Measurements from ENCODE around the gene ELF3. TPM values are rescaled to one million over a fixed set of nuclear protein-coding genes. Genes with fewer than 3 reads are reported as not detected.

Gene ELF3
- total and polyA plus RNA-seq, 2 of the 13 experiments (the other 11 are each of a cell fraction or from before 2014, with no cell fraction given), result 11.5 to 55.1 TPM

DNA sequence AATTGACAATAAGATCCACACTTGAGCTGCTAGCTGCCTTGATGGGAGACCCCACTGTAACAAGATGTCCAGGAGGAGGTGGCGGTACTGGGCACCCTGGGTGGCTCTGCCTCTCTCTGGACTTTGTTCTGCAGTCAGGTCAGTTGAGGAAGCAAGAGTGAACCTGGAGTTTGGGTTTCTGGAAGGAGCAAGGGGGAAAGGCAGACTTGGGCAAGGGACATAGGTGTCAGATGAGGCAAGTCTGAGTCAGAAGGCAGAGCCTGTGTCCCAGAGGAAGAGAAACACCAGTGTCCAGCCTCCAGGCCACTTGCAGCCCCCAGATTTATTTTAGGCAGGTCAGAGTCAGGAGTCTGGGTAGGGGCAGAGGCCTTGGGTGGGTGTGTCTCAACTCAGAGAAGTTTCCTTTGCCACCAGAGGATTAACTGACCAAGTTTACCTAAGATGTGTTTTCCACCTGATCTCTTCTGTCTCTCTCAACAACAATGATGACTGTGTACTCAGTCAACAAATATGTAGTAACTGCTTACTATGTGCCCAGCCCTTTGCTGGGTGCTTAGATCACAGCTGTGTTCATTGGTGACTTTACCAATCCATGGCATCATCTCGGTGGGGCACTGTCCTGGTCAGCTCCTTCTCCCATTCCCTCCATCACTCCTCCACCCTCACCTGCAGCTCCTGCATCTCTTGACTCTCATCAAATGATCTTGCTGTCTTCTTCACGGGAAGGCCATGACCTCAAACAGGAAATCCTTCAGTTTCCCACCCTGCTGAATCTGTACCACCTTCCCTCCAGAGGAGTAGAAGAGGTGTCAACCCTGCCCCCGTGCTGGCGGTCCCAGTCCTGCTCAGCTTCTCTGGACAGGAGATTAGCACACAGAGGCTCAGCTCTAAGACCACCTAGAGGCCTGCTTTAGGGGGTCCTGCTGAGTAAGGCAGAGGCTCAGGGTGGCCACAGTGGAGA lies 36.6 kb downstream of the ELF3 start (continued):
- TF ChIP-seq HNF4G (IDR thresholded peaks at IDR 0.05; ENCODE audit: borderline replicate concordance, low read depth, low read length), result no peak
- no peak for TF ChIP-seq HNF4G (CRISPR knock-in tag; IDR thresholded peaks at IDR 0.05; ENCODE audit: borderline replicate concordance, low read depth)
- peak; percentile 54; the same call in 1 of the 2 replicates for TF ChIP-seq IRF2 (CRISPR knock-in tag; IDR thresholded peaks at IDR 0.05)
- no peak for TF ChIP-seq DPF2 (CRISPR knock-in tag; IDR thresholded peaks at IDR 0.05; ENCODE audit: borderline replicate concordance, low read depth)
- TF ChIP-seq, protein P1, sequence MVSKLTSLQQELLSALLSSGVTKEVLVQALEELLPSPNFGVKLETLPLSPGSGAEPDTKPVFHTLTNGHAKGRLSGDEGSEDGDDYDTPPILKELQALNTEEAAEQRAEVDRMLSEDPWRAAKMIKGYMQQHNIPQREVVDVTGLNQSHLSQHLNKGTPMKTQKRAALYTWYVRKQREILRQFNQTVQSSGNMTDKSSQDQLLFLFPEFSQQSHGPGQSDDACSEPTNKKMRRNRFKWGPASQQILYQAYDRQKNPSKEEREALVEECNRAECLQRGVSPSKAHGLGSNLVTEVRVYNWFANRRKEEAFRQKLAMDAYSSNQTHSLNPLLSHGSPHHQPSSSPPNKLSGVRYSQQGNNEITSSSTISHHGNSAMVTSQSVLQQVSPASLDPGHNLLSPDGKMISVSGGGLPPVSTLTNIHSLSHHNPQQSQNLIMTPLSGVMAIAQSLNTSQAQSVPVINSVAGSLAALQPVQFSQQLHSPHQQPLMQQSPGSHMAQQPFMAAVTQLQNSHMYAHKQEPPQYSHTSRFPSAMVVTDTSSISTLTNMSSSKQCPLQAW (CRISPR knock-in tag; IDR thresholded peaks at IDR 0.05), result no peak
- TF ChIP-seq, protein P2, sequence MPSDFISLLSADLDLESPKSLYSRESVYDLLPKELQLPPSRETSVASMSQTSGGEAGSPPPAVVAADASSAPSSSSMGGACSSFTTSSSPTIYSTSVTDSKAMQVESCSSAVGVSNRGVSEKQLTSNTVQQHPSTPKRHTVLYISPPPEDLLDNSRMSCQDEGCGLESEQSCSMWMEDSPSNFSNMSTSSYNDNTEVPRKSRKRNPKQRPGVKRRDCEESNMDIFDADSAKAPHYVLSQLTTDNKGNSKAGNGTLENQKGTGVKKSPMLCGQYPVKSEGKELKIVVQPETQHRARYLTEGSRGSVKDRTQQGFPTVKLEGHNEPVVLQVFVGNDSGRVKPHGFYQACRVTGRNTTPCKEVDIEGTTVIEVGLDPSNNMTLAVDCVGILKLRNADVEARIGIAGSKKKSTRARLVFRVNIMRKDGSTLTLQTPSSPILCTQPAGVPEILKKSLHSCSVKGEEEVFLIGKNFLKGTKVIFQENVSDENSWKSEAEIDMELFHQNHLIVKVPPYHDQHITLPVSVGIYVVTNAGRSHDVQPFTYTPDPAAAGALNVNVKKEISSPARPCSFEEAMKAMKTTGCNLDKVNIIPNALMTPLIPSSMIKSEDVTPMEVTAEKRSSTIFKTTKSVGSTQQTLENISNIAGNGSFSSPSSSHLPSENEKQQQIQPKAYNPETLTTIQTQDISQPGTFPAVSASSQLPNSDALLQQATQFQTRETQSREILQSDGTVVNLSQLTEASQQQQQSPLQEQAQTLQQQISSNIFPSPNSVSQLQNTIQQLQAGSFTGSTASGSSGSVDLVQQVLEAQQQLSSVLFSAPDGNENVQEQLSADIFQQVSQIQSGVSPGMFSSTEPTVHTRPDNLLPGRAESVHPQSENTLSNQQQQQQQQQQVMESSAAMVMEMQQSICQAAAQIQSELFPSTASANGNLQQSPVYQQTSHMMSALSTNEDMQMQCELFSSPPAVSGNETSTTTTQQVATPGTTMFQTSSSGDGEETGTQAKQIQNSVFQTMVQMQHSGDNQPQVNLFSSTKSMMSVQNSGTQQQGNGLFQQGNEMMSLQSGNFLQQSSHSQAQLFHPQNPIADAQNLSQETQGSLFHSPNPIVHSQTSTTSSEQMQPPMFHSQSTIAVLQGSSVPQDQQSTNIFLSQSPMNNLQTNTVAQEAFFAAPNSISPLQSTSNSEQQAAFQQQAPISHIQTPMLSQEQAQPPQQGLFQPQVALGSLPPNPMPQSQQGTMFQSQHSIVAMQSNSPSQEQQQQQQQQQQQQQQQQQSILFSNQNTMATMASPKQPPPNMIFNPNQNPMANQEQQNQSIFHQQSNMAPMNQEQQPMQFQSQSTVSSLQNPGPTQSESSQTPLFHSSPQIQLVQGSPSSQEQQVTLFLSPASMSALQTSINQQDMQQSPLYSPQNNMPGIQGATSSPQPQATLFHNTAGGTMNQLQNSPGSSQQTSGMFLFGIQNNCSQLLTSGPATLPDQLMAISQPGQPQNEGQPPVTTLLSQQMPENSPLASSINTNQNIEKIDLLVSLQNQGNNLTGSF (CRISPR knock-in tag; IDR thresholded peaks at IDR 0.05), result no peak
- TF ChIP-seq ZNF460 (CRISPR knock-in tag; IDR thresholded peaks at IDR 0.05; ENCODE audit: borderline replicate concordance), result no peak
- TF ChIP-seq RARA (CRISPR knock-in tag; IDR thresholded peaks at IDR 0.05), result peak; percentile 85
- no peak for TF ChIP-seq HMGXB3 (CRISPR knock-in tag; IDR thresholded peaks at IDR 0.05; ENCODE audit: borderline replicate concordance)
- no peak for TF ChIP-seq ZNF20 (CRISPR knock-in tag; IDR thresholded peaks at IDR 0.05)
- TF ChIP-seq E2F5 (CRISPR knock-in tag; conservative IDR thresholded peaks at IDR 0.05), result no peak
- TF ChIP-seq GTF3A (CRISPR knock-in tag; conservative IDR thresholded peaks at IDR 0.05), result no peak
- no peak for TF ChIP-seq KAT2B (IDR thresholded peaks at IDR 0.05; ENCODE audit: borderline replicate concordance, low read depth, low read length)
- no peak for TF ChIP-seq SOX6 (IDR thresholded peaks at IDR 0.05)
- peak; percentile 93 for TF ChIP-seq SOX6 (CRISPR knock-in tag; IDR thresholded peaks at IDR 0.05)
- TF ChIP-seq NKX3-1 (CRISPR knock-in tag; IDR thresholded peaks at IDR 0.05), result no peak
- no peak for TF ChIP-seq ZBTB7B (CRISPR knock-in tag; IDR thresholded peaks at IDR 0.05)
